GM23248 (cell line): ENCODE measurements around the gene E2F7. TPM values are rescaled to one million over a fixed set of nuclear protein-coding genes. Genes with fewer than 3 reads are reported as not detected.
A peak's percentile ranks its signal among the peaks of the same experiment; 100 is the strongest.

Experiments
- DNase-seq: peaks from one replicate; pipeline ENCODE4 v3.0.0-alpha.2; 2015
- H2AFZ ChIP-seq: fragments of 200-600 bp; sonication (generic); 2 replicates; pipeline ENCODE4 v1.6.1; 2016; ENCODE audit warnings: antibody characterized with exemption
- H3F3A ChIP-seq: fragments of 200-600 bp; sonication (generic); 2 replicates; pipeline ENCODE4 v1.6.1; 2016; ENCODE audit warnings: mild to moderate bottlenecking, antibody characterized with exemption, mixed run types; ENCODE audit not compliant: insufficient read depth
- H3K27ac ChIP-seq: fragments of 200-600 bp; sonication (generic); 2 replicates; pipeline ENCODE4 v1.5.1; 2016; ENCODE audit warnings: mild to moderate bottlenecking
- H3K27me3 ChIP-seq: fragments of 200-600 bp; sonication (generic); replicated peaks from 2 replicates; pipeline ENCODE4 v1.6.1; 2016; ENCODE audit warnings: mild to moderate bottlenecking; ENCODE audit not compliant: insufficient read depth
- H3K36me3 ChIP-seq: fragments of 200-600 bp; sonication (generic); 2 replicates; pipeline ENCODE4 v1.6.1; 2016; ENCODE audit warnings: low read depth, mild to moderate bottlenecking
- H3K4me1 ChIP-seq: fragments of 200-600 bp; sonication (generic); 2 replicates; pipeline ENCODE4 v1.6.1; 2016; ENCODE audit warnings: mild to moderate bottlenecking; ENCODE audit not compliant: insufficient read depth
- H3K4me2 ChIP-seq: fragments of 200-600 bp; sonication (generic); one replicate; pipeline ENCODE4 v1.6.1; 2016; ENCODE audit warnings: mild to moderate bottlenecking; ENCODE audit not compliant: unreplicated experiment
- H3K4me3 ChIP-seq: fragments of 200-600 bp; sonication (generic); 2 replicates; pipeline ENCODE4 v1.5.1; 2016; ENCODE audit warnings: mild to moderate bottlenecking
- H3K79me2 ChIP-seq: fragments of 200-600 bp; sonication (generic); 2 replicates; pipeline ENCODE4 v1.6.1; 2016; ENCODE audit warnings: mild to moderate bottlenecking; ENCODE audit not compliant: insufficient read depth
- H3K9ac ChIP-seq: fragments of 200-600 bp; sonication (generic); 2 replicates; pipeline ENCODE4 v1.6.1; 2016; ENCODE audit warnings: mild to moderate bottlenecking
- H3K9me2 ChIP-seq: fragments of 200-600 bp; sonication (generic); 2 replicates; pipeline ENCODE4 v1.6.1; 2016; ENCODE audit warnings: mixed run types, mild to moderate bottlenecking, moderate library complexity; ENCODE audit not compliant: insufficient read depth
- H3K9me3 ChIP-seq: fragments of 200-600 bp; sonication (generic); one replicate; pipeline ENCODE4 v1.6.1; 2017; ENCODE audit warnings: low read depth
- H4K20me1 ChIP-seq: fragments of 200-600 bp; sonication (generic); 2 replicates; pipeline ENCODE4 v1.6.0; 2016; ENCODE audit not compliant: insufficient read depth
- EZH2 ChIP-seq: fragments of 200-600 bp; sonication (generic); IDR thresholded peaks from 2 replicates; pipeline ENCODE4 v1.6.1; 2018; ENCODE audit warnings: antibody characterized with exemption, mild to moderate bottlenecking; ENCODE audit not compliant: insufficient read depth, poor library complexity, severe bottlenecking
- EZH2phosphoT487 ChIP-seq: fragments of 200-600 bp; sonication (generic); IDR thresholded peaks from 2 replicates; pipeline ENCODE4 v1.6.1; 2018; ENCODE audit warnings: antibody characterized with exemption, moderate library complexity, mild to moderate bottlenecking, low read depth; ENCODE audit not compliant: insufficient read depth
- WGBS, 2 experiments: methylation state at CpG; one replicate each; pipeline ENCODE4 v1.1.6; 2015 to 2017; ENCODE audit warnings: low lambda C conversion rate in 2 of 2, low coverage in 1 of 2; ENCODE audit errors: missing lambda C conversion rate in 2 of 2; 5-methylcytosine and 5-hydroxymethylcytosine counted together
- in situ Hi-C: fragments of 300-500 bp; cut with MboI; formaldehyde crosslinking; loops from 2 replicates; pipeline ENCODE4 v1.15.0; 2020
- polyA plus RNA-seq: library from polyadenylated mRNA; unstranded; fragments of >200 nt; fragmentation: Nextera tagmentation; extraction: Ambion mirVana; gene quantifications from 2 replicates; pipeline ENCODE4 v1.2.1, GENCODE V29; 2016
- total RNA-seq: library from RNA; depleted of rRNA; stranded (reverse); fragments of >200 nt; shearing (Covaris generic); gene quantifications from 2 replicates; pipeline ENCODE4 v1.2.3, GENCODE V29; 2014

E2F7 gene
- total and polyA plus RNA-seq, 2 experiments from 2014 or later: 2.5 to 5.7 TPM

DNA sequence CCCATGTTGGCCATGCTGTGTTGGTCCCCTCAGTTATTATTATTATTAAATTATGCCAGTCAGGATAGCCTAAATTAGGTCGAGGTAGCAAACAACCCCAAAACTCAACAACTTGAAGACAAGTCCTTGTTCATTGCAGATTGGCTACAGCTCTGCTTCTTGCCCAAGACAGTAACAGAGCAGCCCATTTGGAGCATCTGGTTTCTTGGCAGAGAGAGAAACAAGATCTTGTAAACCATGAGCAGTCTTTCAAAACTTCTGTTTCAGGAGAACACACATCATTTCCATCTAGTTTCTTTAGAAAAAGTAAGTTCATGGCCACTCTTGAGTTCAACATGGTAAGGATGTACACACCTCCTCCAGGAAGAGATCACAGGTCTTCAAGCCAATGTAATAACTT is 52.3 kb downstream of the E2F7 start:
- Histone ChIP-seq H3K9me2 (no peaks in the 10 kb centered on the region), H3K36me3 (no peaks in the 10 kb centered on the region), H3K27me3 (no peaks in the 10 kb centered on the region), H3K4me2 (no peak overlapping the region), H2AFZ (no peak overlapping the region), H3K4me3 (no peak overlapping the region), H3K27ac (no peak overlapping the region), H3K9me3 (no peaks in the 10 kb centered on the region), H3K79me2 (no peaks in the 10 kb centered on the region), H3K9ac (no peak overlapping the region), H3F3A (no peaks in the 10 kb centered on the region), H3K4me1 (no peaks in the 10 kb centered on the region), H4K20me1 (no peaks in the 10 kb centered on the region)
- in situ Hi-C loops: loop anchor here (25.0 kb wide), 1 partner anchor 401 kb away; no protein-coding TSS in a partner anchor
- DNase-seq: no peak
- WGBS, 2 experiments: 56 to 69% methylated on average over 1 of the region's 1 CpG
- TF ChIP-seq EZH2: no peak
- TF ChIP-seq EZH2phosphoT487: no peak

DNA sequence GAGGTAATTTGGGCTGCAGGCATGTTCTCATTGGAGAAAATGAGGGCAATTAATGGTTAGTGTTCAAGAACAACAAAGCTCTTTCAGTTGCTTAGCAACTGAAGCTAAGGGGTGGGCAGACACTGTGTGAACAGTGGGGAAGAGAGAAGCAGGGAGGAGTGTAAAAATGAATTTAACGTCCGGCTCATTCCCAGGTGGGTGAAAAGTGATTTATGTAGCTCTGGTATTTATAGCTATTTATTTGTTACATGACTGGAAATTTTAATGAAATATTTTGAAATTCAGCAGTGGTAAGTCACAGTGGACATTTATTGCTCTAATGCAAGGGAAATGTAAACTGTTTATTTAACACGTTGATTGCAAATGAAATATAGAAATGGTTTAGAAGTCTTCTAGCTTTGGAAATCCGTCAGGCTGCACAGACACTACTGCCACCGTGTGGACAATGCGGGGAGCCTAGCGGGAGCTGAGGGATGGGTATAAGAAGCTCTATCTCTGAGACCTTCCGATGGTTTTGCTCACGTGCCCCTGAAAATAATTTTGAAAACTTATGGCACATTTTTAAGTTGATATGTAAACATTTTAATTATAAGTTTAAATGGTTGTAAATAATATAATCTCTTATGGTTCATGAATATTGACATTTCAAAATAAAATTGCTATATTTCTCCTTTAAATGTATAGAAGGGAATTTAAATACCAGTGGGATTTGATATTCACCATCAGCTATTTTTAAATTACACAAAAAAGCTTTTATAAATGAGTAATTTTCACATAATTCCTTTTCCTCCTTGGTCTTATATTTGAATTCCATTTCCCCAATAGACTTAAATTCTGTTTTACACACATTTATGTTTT is 54.4 kb downstream of the E2F7 start:
- Histone ChIP-seq H3K27ac (no peak overlapping the region), H3K9me3 (no peaks in the 10 kb centered on the region), H3K4me1 (no peaks in the 10 kb centered on the region), H3K9ac (no peak overlapping the region), H2AFZ (no peak overlapping the region), H3K36me3 (no peaks in the 10 kb centered on the region), H3K9me2 (no peaks in the 10 kb centered on the region), H3K27me3 (no peaks in the 10 kb centered on the region), H3F3A (no peaks in the 10 kb centered on the region), H3K79me2 (no peaks in the 10 kb centered on the region), H3K4me2 (peak overlapping the region; percentile 28), H4K20me1 (no peaks in the 10 kb centered on the region), H3K4me3 (no peak overlapping the region)
- in situ Hi-C loops: loop anchor here (25.0 kb wide), 1 partner anchor 399 kb away; no protein-coding TSS in a partner anchor
- TF ChIP-seq EZH2: no peak
- TF ChIP-seq EZH2phosphoT487: no peak
- 9 to 10% methylated on average over 9 of the region's 9 CpGs for WGBS, 2 experiments
- peak; percentile 77 for DNase-seq

- Histone ChIP-seq H3K27me3 (no peaks in the 10 kb centered on the region), H3K4me3 (no peak overlapping the region), H3K9me3 (no peaks in the 10 kb centered on the region), H3K79me2 (no peaks in the 10 kb centered on the region), H2AFZ (no peak overlapping the region), H3K4me2 (no peak overlapping the region), H4K20me1 (no peaks in the 10 kb centered on the region), H3K27ac (no peak overlapping the region), H3K9me2 (no peaks in the 10 kb centered on the region), H3K9ac (no peak overlapping the region), H3K36me3 (no peaks in the 10 kb centered on the region), H3F3A (no peaks in the 10 kb centered on the region), H3K4me1 (0 out of 2 replicates have a peak, but pooled peaks cover 6% of the 10 kb centered on the region)
- WGBS, 2 experiments: 15% methylated on average over 5 of the region's 5 CpGs
- in situ Hi-C loops: loop anchor here (25.0 kb wide), 1 partner anchor 395 kb away; no protein-coding TSS in a partner anchor
- TF ChIP-seq EZH2 (no peak), EZH2phosphoT487 (no peak)
- peak; percentile 32 for DNase-seq
Measured at GRCh38 chr12:77007476-77007875, 57.9 kb downstream of the E2F7 start.

GRCh38 chr12:77005611-77006098 is 59.7 kb downstream of the E2F7 start:
- H3K9ac ChIP-seq: no peak overlapping the region
- no peak overlapping the region for H2AFZ ChIP-seq
- H3K4me3 ChIP-seq: no peak overlapping the region
- WGBS, 2 experiments: 41 to 50% methylated on average over 1 of the region's 1 CpG
- no peak for TF ChIP-seq EZH2phosphoT487
- TF ChIP-seq EZH2: no peak
- H3K27me3 ChIP-seq: no peaks in the 10 kb centered on the region
- no peaks in the 10 kb centered on the region for H3K9me3 ChIP-seq
- in situ Hi-C loops: loop anchor here (25.0 kb wide), 1 partner anchor 393 kb away; no protein-coding TSS in a partner anchor
- no peaks in the 10 kb centered on the region for H4K20me1 ChIP-seq
- H3K36me3 ChIP-seq: no peaks in the 10 kb centered on the region
- no peak overlapping the region for H3K27ac ChIP-seq
- no peak overlapping the region for H3K4me2 ChIP-seq
- H3K9me2 ChIP-seq: no peaks in the 10 kb centered on the region
- no peaks in the 10 kb centered on the region for H3F3A ChIP-seq
- DNase-seq: no peak
- no peaks in the 10 kb centered on the region for H3K79me2 ChIP-seq
- H3K4me1 ChIP-seq: 0 out of 2 replicates have a peak, but pooled peaks cover 6% of the 10 kb centered on the region
